ENCODE measurements around the gene RAB26.

GRCh38 chr16:2145843-2146242 lies 2.6 kb upstream of the RAB26 start:
- no peak for TF ChIP-seq CTCF (IDR thresholded peaks at IDR 0.05; ENCODE audit: low read depth, low read length, missing input control)
- TF ChIP-seq GABPA (IDR thresholded peaks at IDR 0.05 in 1 of 2, conservative IDR thresholded peaks at IDR 0.05 in 1 of 2): no peak
- no peak for TF ChIP-seq ATF3 (IDR thresholded peaks at IDR 0.05)

Measured in liver (tissue), 3 donors.